H9 (cell line): ENCODE results near the gene ARID1B. TPM values are rescaled to one million over a fixed set of nuclear protein-coding genes. Genes with fewer than 3 reads are reported as not detected.

Experiments
- DNase-seq: peaks from one replicate; pipeline ENCODE4 v3.0.0-alpha.2; 2017
- H2AFZ ChIP-seq: one replicate; pipeline ENCODE4 v1.6.1; 2013; ENCODE audit warnings: mild to moderate bottlenecking, low read length, control low read depth, moderate library complexity
- H2AK5ac ChIP-seq: 2 replicates; pipeline ENCODE4 v1.6.1; 2013; ENCODE audit warnings: low read length, control low read depth, mixed read lengths; ENCODE audit not compliant: insufficient read length
- H2BK120ac ChIP-seq: one replicate; pipeline ENCODE4 v1.6.1; 2013; ENCODE audit warnings: low read depth, mild to moderate bottlenecking, low read length, control low read depth, inconsistent platforms; ENCODE audit not compliant: poor library complexity, severe bottlenecking
- H2BK12ac ChIP-seq: 2 replicates; pipeline ENCODE4 v1.6.1; 2013; ENCODE audit warnings: low read length, control low read depth, mixed read lengths, low read depth; ENCODE audit not compliant: insufficient read length
- H2BK15ac ChIP-seq: 2 replicates; pipeline ENCODE4 v1.6.1; 2013; ENCODE audit warnings: low read depth, low read length, control low read depth
- H2BK20ac ChIP-seq: one replicate; pipeline ENCODE4 v1.6.1; 2013; ENCODE audit warnings: low read depth, mild to moderate bottlenecking, low read length, control low read depth, inconsistent platforms; ENCODE audit not compliant: poor library complexity, severe bottlenecking
- H2BK5ac ChIP-seq: 2 replicates; pipeline ENCODE4 v1.6.1; 2013; ENCODE audit warnings: low read length, control low read depth, mixed read lengths; ENCODE audit not compliant: insufficient read length
- H3K14ac ChIP-seq: 2 replicates; pipeline ENCODE4 v1.6.1; 2013; ENCODE audit warnings: low read length, control low read depth; ENCODE audit not compliant: insufficient read depth
- H3K18ac ChIP-seq: 2 replicates; pipeline ENCODE4 v1.6.1; 2013; ENCODE audit warnings: low read depth, mild to moderate bottlenecking, mixed read lengths, low read length, control low read depth; ENCODE audit not compliant: insufficient read length
- H3K23ac ChIP-seq: 2 replicates; pipeline ENCODE4 v1.6.1; 2013; ENCODE audit warnings: low read length, control low read depth, mixed read lengths, low read depth; ENCODE audit not compliant: insufficient read length
- H3K23me2 ChIP-seq: 2 replicates; pipeline ENCODE4 v1.6.1; 2013; ENCODE audit warnings: low read depth, mild to moderate bottlenecking, mixed read lengths, low read length, control low read depth; ENCODE audit not compliant: insufficient read length, poor library complexity, severe bottlenecking
- H3K27ac ChIP-seq: 2 replicates; pipeline ENCODE4 v1.5.1; 2013; ENCODE audit warnings: low read length, control low read depth, mixed read lengths, low read depth; ENCODE audit not compliant: insufficient read length
- H3K27me3 ChIP-seq: 2 replicates; pipeline ENCODE4 v1.6.1; 2013; ENCODE audit warnings: low read length, control low read depth, inconsistent platforms; ENCODE audit not compliant: insufficient read depth
- H3K4ac ChIP-seq: 2 replicates; pipeline ENCODE4 v1.6.1; 2013; ENCODE audit warnings: low read depth, mild to moderate bottlenecking, control low read depth, inconsistent platforms, low read length, moderate library complexity
- H3K4me1 ChIP-seq: 2 replicates; pipeline ENCODE4 v1.6.1; 2013; ENCODE audit warnings: low read length, control low read depth, inconsistent platforms; ENCODE audit not compliant: insufficient read depth
- H3K4me2 ChIP-seq: 2 replicates; pipeline ENCODE4 v1.6.1; 2013; ENCODE audit warnings: low read length, control low read depth, mixed read lengths; ENCODE audit not compliant: insufficient read length, insufficient read depth
- H3K56ac ChIP-seq: 2 replicates; pipeline ENCODE4 v1.6.1; 2013; ENCODE audit warnings: low read depth, mild to moderate bottlenecking, mixed read lengths, low read length, control low read depth; ENCODE audit not compliant: insufficient read length
- H3K79me1 ChIP-seq: 2 replicates; pipeline ENCODE4 v1.6.1; 2013; ENCODE audit warnings: low read depth, mild to moderate bottlenecking, moderate library complexity, low read length, control low read depth, inconsistent platforms; ENCODE audit not compliant: insufficient read depth, poor library complexity, severe bottlenecking
- H3K79me2 ChIP-seq: 2 replicates; pipeline ENCODE4 v1.6.1; 2013; ENCODE audit warnings: low read length, control low read depth, inconsistent platforms; ENCODE audit not compliant: insufficient read depth
- H3K9ac ChIP-seq: 2 replicates; pipeline ENCODE4 v1.6.1; 2013; ENCODE audit warnings: low read length, control low read depth, mixed read lengths; ENCODE audit not compliant: insufficient read length; ENCODE audit errors: extremely low read depth
- H3K9me3 ChIP-seq: one replicate; pipeline ENCODE4 v1.6.1; 2013; ENCODE audit warnings: low read depth, low read length, inconsistent platforms; ENCODE audit not compliant: control insufficient read depth
- H3T11ph ChIP-seq: one replicate; pipeline ENCODE4 v1.6.1; 2013; ENCODE audit warnings: mild to moderate bottlenecking, low read length, control low read depth, inconsistent platforms
- H4K20me1 ChIP-seq: one replicate; pipeline ENCODE4 v1.6.1; 2013; ENCODE audit not compliant: control insufficient read depth, insufficient read length, insufficient read depth
- H4K5ac ChIP-seq: 2 replicates; pipeline ENCODE4 v1.6.1; 2013; ENCODE audit warnings: low read depth, mild to moderate bottlenecking, mixed read lengths, low read length, control low read depth; ENCODE audit not compliant: insufficient read length
- H4K8ac ChIP-seq: replicated peaks from 2 replicates; pipeline ENCODE4 v1.6.1; 2013; ENCODE audit warnings: low read length, control low read depth, mixed read lengths, low read depth; ENCODE audit not compliant: insufficient read length
- H4K91ac ChIP-seq: 2 replicates; pipeline ENCODE4 v1.6.1; 2013; ENCODE audit warnings: low read depth, mild to moderate bottlenecking, moderate library complexity, mixed read lengths, low read length, control low read depth; ENCODE audit not compliant: insufficient read length
- H3K27ac Mint-ChIP-seq, 3 experiments: 2 replicates in 2 of 3; 3 replicates in 1 of 3; pipeline ENCODE4 v1.8.0; 2020 to 2021; ENCODE audit warnings: mixed read lengths in 3 of 3, mild to moderate bottlenecking in 1 of 3, moderate library complexity in 1 of 3
- H3K27me3 Mint-ChIP-seq: 2 replicates; pipeline ENCODE4 v1.8.0; 2021; ENCODE audit warnings: low read depth, mild to moderate bottlenecking, moderate library complexity, mixed read lengths
- H3K36me3 Mint-ChIP-seq, 3 experiments: 2 replicates in 2 of 3; 3 replicates in 1 of 3; pipeline ENCODE4 v1.8.0; 2020 to 2021; ENCODE audit warnings: low read depth in 3 of 3, mixed read lengths in 3 of 3; ENCODE audit not compliant: insufficient read depth in 1 of 3
- H3K4me1 Mint-ChIP-seq, 2 experiments: 2 replicates each; pipeline ENCODE4 v1.8.0; 2020; ENCODE audit warnings: mixed read lengths in 2 of 2
- H3K4me3 Mint-ChIP-seq, 2 experiments: 2 replicates in 1 of 2; 3 replicates in 1 of 2; pipeline ENCODE4 v1.8.0; 2020 to 2021; ENCODE audit warnings: mild to moderate bottlenecking in 2 of 2, mixed read lengths in 2 of 2, moderate library complexity in 1 of 2
- H3K9me3 Mint-ChIP-seq, 2 experiments: 2 replicates in 1 of 2; 3 replicates in 1 of 2; pipeline ENCODE4 v1.8.0; 2020; ENCODE audit warnings: mild to moderate bottlenecking in 2 of 2, mixed read lengths in 2 of 2, moderate library complexity in 1 of 2
- WGBS: extraction: QIAGEN DNeasy Blood & Tissue Kit; methylation state at CpG from one replicate; pipeline ENCODE4 v1.1.7; 2013; ENCODE audit warnings: missing lambda C conversion rate, low lambda C conversion rate, mixed read lengths; ENCODE audit not compliant: insufficient read length; ENCODE audit errors: extremely low coverage; 5-methylcytosine and 5-hydroxymethylcytosine counted together
- total RNA-seq: library from RNA; stranded (reverse); gene quantifications from 2 replicates; pipeline ENCODE4 v1.2.1, GENCODE V29; 2021
- TF ChIP-seq, protein P1 (sequence below): fragments of 200-600 bp; sonication (generic); conservative IDR thresholded peaks from 3 replicates; pipeline ENCODE4 v1.8.0; 2021; ENCODE audit warnings: antibody characterized with exemption, mild to moderate bottlenecking

Gene ARID1B
- total RNA-seq, 1 experiment from 2014 or later, result 88.2 TPM

DNA sequence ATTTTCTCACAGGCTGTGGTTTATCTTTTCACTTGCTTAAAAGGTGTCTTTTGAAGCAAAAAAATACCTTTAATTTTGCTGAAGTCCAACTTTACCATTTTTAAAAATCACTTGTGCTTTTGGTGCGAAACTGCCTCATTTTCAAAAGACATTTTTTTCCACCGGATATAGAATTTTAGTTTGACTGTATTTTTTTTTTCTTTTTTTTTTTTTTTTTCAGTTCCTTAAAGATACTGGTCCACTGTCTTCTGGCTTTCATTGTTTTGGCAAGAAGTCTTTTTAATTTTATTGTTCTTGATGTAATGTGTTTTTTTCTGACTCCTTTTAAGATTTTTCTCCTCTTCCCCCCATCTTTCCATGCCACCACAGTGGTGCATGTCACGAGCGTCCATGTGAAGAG lies 198.2 kb downstream of the ARID1B start:
- Histone ChIP-seq H3K23ac (no peak overlapping the region), H4K5ac (no peak overlapping the region), H3K79me2 (peaks cover 9% of the 10 kb centered on the region; the same call in 1 of the 2 replicates), H3K14ac (no peak overlapping the region), H2BK15ac (no peak overlapping the region), H3K79me1 (peaks cover 4% of the 10 kb centered on the region), H4K91ac (no peak overlapping the region), H4K8ac (no peak overlapping the region), H3K27me3 (no peaks in the 10 kb centered on the region), H3K9ac (no peak overlapping the region), H4K20me1 (no peaks in the 10 kb centered on the region), H2BK12ac (no peak overlapping the region), H3K56ac (no peak overlapping the region), H3K4me1 (peaks cover 7% of the 10 kb centered on the region), H2BK20ac (no peak overlapping the region), H3K9me3 (no peaks in the 10 kb centered on the region), H3K4ac (no peak overlapping the region), H3K23me2 (no peaks in the 10 kb centered on the region), H3K18ac (no peak overlapping the region), H2BK120ac (no peak overlapping the region), H2AK5ac (no peak overlapping the region), H2BK5ac (no peak overlapping the region), H3K27ac (no peak overlapping the region), H3T11ph (no peak overlapping the region), H3K4me2 (no peak overlapping the region), H2AFZ (no peak overlapping the region)
- Mint-ChIP-seq H3K27me3 (no peaks in the 10 kb centered on the region), H3K36me3 (no peaks in the 10 kb centered on the region), H3K4me1 (peaks cover 56 to 63% of the 10 kb centered on the region in 2 experiments), H3K9me3 (no peaks in the 10 kb centered on the region), H3K27ac (peak overlapping the region; percentile 71 to 87 (median 79); a peak in 4 of 7 replicates), H3K4me3 (peak overlapping the region in 1 of 2 experiments; percentile 5; a peak in 2 of 5 replicates)
- DNase-seq, result no peak
- TF ChIP-seq, protein P1, sequence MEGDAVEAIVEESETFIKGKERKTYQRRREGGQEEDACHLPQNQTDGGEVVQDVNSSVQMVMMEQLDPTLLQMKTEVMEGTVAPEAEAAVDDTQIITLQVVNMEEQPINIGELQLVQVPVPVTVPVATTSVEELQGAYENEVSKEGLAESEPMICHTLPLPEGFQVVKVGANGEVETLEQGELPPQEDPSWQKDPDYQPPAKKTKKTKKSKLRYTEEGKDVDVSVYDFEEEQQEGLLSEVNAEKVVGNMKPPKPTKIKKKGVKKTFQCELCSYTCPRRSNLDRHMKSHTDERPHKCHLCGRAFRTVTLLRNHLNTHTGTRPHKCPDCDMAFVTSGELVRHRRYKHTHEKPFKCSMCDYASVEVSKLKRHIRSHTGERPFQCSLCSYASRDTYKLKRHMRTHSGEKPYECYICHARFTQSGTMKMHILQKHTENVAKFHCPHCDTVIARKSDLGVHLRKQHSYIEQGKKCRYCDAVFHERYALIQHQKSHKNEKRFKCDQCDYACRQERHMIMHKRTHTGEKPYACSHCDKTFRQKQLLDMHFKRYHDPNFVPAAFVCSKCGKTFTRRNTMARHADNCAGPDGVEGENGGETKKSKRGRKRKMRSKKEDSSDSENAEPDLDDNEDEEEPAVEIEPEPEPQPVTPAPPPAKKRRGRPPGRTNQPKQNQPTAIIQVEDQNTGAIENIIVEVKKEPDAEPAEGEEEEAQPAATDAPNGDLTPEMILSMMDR, result no peak
- WGBS, result no CpG with 5 or more reads among the region's 4 CpGs
